BE2C (cell line): ENCODE measurements around the gene AMER2.

Experiments
- DNase-seq: peaks from one replicate; pipeline ENCODE4 v3.0.0-alpha.2; 2020
- H3K27me3 ChIP-seq: fragments of 250-450 bp; sonication (Bioruptor Pico); 2 replicates; pipeline ENCODE4 v1.5.1; 2020; ENCODE audit warnings: mild to moderate bottlenecking
- H3K36me3 ChIP-seq: fragments of 250-450 bp; sonication (Bioruptor Pico); 2 replicates; pipeline ENCODE4 v1.5.1; 2020; ENCODE audit warnings: mild to moderate bottlenecking
- H3K4me1 ChIP-seq: fragments of 250-450 bp; sonication (Bioruptor Pico); 2 replicates; pipeline ENCODE4 v1.5.1; 2020
- H3K4me3 ChIP-seq: 2 replicates; pipeline ENCODE4 v1.5.1; 2011; ENCODE audit warnings: low read depth, low read length
- H3K9me3 ChIP-seq: fragments of 250-450 bp; sonication (Bioruptor Pico); 2 replicates; pipeline ENCODE4 v1.5.1; 2020
- TF ChIP-seq, protein P1 (sequence below): IDR thresholded peaks from 2 replicates; pipeline ENCODE4 v1.5.1; 2012; ENCODE audit warnings: mild to moderate bottlenecking, low read depth, low read length

AMER2 gene

DNA sequence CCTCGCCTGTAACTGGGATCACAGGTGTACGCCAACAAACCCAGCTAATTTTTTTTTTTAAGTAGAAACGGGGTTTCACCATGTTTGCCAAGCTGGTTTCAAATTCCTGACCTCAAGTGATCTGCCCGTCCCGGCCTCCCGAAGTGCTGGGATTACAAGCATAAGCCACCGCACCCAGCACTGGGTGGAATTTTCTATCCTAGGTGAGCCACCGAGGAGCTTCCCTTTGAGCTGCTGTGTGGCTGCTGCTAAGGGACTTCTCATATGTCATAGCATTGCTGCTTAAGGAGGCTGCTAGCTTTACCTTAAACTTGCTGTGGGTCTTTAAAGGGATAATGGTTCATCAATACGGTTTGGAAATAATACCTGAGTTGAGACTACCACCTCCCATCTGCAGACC is 2.9 kb upstream of the AMER2 start:
- H3K4me1 ChIP-seq, result no peaks in the 10 kb centered on the region
- TF ChIP-seq, protein P1, sequence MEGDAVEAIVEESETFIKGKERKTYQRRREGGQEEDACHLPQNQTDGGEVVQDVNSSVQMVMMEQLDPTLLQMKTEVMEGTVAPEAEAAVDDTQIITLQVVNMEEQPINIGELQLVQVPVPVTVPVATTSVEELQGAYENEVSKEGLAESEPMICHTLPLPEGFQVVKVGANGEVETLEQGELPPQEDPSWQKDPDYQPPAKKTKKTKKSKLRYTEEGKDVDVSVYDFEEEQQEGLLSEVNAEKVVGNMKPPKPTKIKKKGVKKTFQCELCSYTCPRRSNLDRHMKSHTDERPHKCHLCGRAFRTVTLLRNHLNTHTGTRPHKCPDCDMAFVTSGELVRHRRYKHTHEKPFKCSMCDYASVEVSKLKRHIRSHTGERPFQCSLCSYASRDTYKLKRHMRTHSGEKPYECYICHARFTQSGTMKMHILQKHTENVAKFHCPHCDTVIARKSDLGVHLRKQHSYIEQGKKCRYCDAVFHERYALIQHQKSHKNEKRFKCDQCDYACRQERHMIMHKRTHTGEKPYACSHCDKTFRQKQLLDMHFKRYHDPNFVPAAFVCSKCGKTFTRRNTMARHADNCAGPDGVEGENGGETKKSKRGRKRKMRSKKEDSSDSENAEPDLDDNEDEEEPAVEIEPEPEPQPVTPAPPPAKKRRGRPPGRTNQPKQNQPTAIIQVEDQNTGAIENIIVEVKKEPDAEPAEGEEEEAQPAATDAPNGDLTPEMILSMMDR, result no peak
- no peaks in the 10 kb centered on the region for H3K36me3 ChIP-seq
- DNase-seq, result no peak
- peaks cover 40% of the 10 kb centered on the region for H3K27me3 ChIP-seq
- no peak overlapping the region for H3K4me3 ChIP-seq
- no peaks in the 10 kb centered on the region for H3K9me3 ChIP-seq

DNA sequence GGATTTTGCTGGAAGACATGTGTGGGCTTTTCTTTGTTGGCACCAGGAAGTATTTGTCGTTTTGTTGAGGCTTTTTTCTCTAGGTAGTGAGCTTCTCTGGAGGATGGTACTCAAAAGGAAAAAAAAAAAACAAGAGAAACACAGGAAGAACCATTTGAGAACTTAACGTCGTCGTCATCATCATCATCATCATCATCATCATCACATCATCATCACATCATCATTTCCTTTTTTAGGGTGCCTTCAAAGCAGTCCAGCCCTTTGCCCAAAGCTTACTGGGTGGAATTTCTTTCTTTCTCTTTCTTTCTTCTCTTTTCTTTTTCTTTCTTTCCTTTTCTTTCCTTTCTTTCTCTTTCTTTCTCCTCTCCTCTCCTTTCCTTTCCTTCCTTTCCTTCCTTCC is 2.2 kb upstream of the AMER2 start:
- Histone ChIP-seq H3K4me3 (no peak overlapping the region), H3K4me1 (no peaks in the 10 kb centered on the region), H3K9me3 (no peaks in the 10 kb centered on the region), H3K27me3 (peaks cover 47% of the 10 kb centered on the region), H3K36me3 (no peaks in the 10 kb centered on the region)
- DNase-seq, result no peak
- TF ChIP-seq, protein P1, result no peak

DNA sequence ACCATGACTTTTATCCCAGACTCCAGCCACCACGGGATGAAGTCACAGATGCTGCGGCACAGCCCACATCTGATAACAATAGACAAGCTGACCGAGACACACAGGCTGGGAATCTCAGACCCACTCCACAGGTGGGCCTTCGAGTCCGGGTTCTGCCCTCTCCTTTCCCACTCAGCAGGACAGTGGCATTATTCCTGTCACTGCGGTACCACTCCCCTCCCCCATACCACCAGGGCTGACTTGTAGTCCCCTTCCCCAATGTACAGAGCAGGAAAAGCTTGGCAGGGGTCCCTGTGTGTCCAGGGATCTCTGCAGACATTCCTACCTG is 179 bp upstream of the AMER2 start:
- Histone ChIP-seq H3K4me3 (no peak overlapping the region), H3K36me3 (no peaks in the 10 kb centered on the region), H3K9me3 (no peaks in the 10 kb centered on the region), H3K27me3 (peaks cover 49% of the 10 kb centered on the region), H3K4me1 (no peaks in the 10 kb centered on the region)
- no peak for DNase-seq
- TF ChIP-seq, protein P1, result no peak

DNA sequence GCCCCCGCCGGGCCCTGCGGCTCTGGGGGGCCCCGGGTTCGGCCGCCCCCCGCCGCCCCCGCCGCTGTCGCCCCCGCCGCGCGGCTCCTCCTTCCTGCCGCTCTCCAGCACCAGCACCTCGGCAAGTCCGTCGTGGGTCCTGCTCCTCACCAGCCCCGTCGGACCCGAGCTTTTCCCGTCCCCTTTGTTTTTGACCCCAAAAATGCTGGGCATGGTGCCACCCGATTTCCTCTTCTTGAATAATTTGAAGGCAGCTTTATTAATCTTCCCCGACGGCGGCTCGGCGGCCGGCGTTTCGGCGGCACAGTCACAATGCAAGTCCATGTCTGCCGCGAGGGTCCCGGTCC is 945 bp downstream of the AMER2 start:
- H3K36me3 ChIP-seq, result no peaks in the 10 kb centered on the region
- H3K27me3 ChIP-seq, result peaks cover 52% of the 10 kb centered on the region
- TF ChIP-seq, protein P1, result no peak
- no peaks in the 10 kb centered on the region for H3K4me1 ChIP-seq
- H3K4me3 ChIP-seq, result peak overlapping the region; percentile 43
- DNase-seq, result no peak
- no peaks in the 10 kb centered on the region for H3K9me3 ChIP-seq

DNA sequence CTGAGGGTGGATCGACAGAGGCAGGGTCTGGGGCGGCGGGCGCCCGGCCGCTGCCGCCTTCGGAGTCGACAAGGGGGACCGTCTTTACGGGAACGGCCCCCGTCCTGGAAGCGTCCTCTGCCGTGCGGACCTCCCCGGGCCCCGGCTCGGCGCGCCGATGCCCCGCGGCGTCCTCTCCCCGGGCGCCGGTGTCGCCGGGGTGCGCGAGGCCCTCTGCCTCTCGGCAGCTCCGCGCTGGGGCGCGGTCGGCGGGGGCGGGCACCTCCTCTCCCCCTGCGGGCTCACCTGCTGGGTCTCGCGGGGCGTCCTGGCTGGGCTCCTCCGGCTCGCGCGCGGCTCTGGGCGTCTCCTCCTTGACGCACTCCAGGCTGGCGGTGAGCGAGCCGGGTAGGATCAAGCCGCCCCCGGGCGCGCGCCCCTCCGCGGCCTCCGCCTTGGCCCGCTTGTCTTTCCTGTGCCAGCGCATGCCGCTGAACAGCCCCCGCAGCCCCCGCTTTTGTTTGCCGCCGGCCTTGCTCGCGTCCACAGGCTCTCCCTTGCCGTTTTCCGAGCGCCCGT is 1.5 kb downstream of the AMER2 start:
- TF ChIP-seq, protein P1, result no peak
- no peak for DNase-seq
- Histone ChIP-seq H3K4me3 (no peak overlapping the region), H3K4me1 (no peaks in the 10 kb centered on the region), H3K36me3 (no peaks in the 10 kb centered on the region), H3K9me3 (no peaks in the 10 kb centered on the region), H3K27me3 (peaks cover 54% of the 10 kb centered on the region)

DNA sequence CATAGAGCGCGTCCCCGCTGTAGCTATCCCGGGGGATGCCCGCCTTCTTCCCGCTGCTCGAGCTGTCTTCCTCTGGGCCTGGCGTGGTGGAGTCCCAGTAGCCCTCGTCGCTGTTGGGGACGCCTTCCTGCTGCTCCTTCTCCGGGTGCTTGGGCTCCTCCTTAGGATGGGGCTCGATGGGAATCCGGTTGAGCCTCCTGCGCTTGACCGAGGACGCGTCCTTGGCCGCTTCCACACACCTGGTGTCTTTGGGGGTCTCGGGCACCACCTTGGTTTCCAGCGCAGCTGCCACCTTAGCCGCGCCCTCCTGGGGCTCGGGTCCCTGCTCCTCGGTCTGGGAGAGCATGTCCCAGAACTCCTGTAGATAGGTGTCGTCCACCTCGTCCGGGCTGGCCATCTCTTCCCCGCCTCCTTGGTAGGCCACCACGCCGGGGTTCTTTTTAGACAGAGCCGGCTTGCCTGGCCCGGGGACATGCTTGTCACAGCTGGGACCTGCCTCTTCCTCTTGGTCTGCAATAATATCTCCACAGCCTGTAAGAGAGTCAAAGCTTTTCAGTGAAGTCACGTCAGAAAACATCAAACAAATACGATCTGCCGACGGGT is 2.0 kb downstream of the AMER2 start:
- H3K27me3 ChIP-seq, result peaks cover 57% of the 10 kb centered on the region
- H3K4me3 ChIP-seq, result no peak overlapping the region
- TF ChIP-seq, protein P1, result no peak
- H3K9me3 ChIP-seq, result no peaks in the 10 kb centered on the region
- no peaks in the 10 kb centered on the region for H3K4me1 ChIP-seq
- no peaks in the 10 kb centered on the region for H3K36me3 ChIP-seq
- no peak for DNase-seq
